Gastroesophageal sphincter (tissue), 3 donors: ENCODE measurements around the gene ARID1B.

Experiments
- CTCF ChIP-seq, 4 experiments: fragments of 200-600 bp in 2 of 4; fragments of 450-650 bp in 2 of 4; sonication (generic) in 1 of 4; IDR thresholded peaks; one replicate each; pipeline ENCODE4 v1.5.1; 2017 to 2019; ENCODE audit warnings: antibody characterized with exemption in 4 of 4, mild to moderate bottlenecking in 2 of 4, moderate library complexity in 2 of 4
- POLR2A ChIP-seq, 2 donors: fragments of 450-650 bp; IDR thresholded peaks; one replicate each; pipeline ENCODE4 v1.6.1; 2017; ENCODE audit warnings: antibody characterized with exemption in 2 of 2, mild to moderate bottlenecking in 2 of 2, moderate library complexity in 1 of 2
- POLR2AphosphoS5 ChIP-seq: sonication (generic); formaldehyde crosslinking; IDR thresholded peaks from one replicate; pipeline ENCODE4 v1.6.1; 2017; ENCODE audit warnings: antibody characterized with exemption

DNA sequence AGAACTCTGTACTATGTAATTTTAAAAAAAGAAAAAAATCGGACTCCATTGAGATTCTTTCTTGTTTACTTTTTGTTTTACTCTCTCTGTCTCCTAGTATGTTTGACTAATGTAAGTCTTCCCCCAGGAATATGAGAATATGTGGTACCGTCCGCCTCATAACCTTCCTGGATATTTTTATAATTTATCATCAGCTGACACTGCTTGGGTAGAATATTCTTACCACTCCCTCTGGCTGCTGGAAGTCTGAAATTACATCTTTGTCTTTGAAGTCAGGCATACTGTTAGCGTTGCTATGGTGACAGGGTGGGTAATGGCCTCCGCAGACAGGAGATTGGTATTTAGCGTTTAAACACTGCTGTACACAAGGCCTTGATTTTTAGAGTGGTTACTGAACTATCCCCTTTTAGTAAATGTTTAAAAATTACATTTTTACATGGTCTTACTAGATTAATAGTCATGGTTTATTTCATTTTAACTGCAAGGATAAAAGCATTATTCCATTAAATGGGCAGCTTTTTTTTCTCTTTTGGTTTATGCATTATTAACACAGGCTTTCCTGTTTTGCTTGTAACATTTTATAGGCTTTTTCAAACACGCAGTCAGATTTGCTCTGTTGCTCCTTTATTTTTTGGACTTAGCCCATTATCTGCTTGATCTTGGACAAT is 176.4 kb downstream of the ARID1B start:
- TF ChIP-seq CTCF (IDR thresholded peaks at IDR 0.05) (peak; percentile 11 to 59 (median 49)), POLR2A (IDR thresholded peaks at IDR 0.05) (no peak), POLR2AphosphoS5 (peak; percentile 39)
